ENCODE measurements around the gene FAM131B.

Gene FAM131B

GRCh38 chr7:143383642-143383957 is 21.1 kb upstream of the FAM131B start:
- DNase-seq (ENCODE audit: low read depth, low spot score): no peak

GRCh38 chr7:143382791-143383641 is 20.5 kb upstream of the FAM131B start:
- no peak for DNase-seq (ENCODE audit: low read depth, low spot score)

- no peak for DNase-seq (ENCODE audit: low read depth, low spot score)
These were observed 19.7 kb upstream of the FAM131B start for GRCh38 chr7:143382126-143382790.

- no peak for DNase-seq (ENCODE audit: low read depth, low spot score)
These were observed 19.1 kb upstream of the FAM131B start for GRCh38 chr7:143381427-143382125.

GRCh38 chr7:143380646-143381426 is 18.3 kb upstream of the FAM131B start, which contains the start of gene ZYX:
Gene ZYX (plus strand): TSS chr7:143381345. CDS start chr7:143381572, 227 bp downstream.
- DNase-seq (ENCODE audit: low read depth, low spot score): peak; percentile 89

- peak; percentile 77 for DNase-seq (ENCODE audit: low read depth, low spot score)
These were observed 17.7 kb upstream of the FAM131B start for GRCh38 chr7:143380260-143380645.

GRCh38 chr7:143379611-143380259 is 17.2 kb upstream of the FAM131B start:
- DNase-seq (ENCODE audit: low read depth, low spot score): no peak

GRCh38 chr7:143376396-143376795 is 13.9 kb upstream of the FAM131B start:
- no peak for DNase-seq (ENCODE audit: low read depth, low spot score)

- DNase-seq (ENCODE audit: low read depth, low spot score): no peak
These were observed 13.0 kb upstream of the FAM131B start for GRCh38 chr7:143375298-143376034.

GRCh38 chr7:143374561-143374960 is 12.0 kb upstream of the FAM131B start:
- DNase-seq (ENCODE audit: low read depth, low spot score): no peak

GRCh38 chr7:143373255-143373794 is 10.8 kb upstream of the FAM131B start:
- no peak for DNase-seq (ENCODE audit: low read depth, low spot score)

GRCh38 chr7:143372070-143372469 is 9.6 kb upstream of the FAM131B start:
- no peak for DNase-seq (ENCODE audit: low read depth, low spot score)

GRCh38 chr7:143369678-143370651 is 7.5 kb upstream of the FAM131B start:
- no peak for DNase-seq (ENCODE audit: low read depth, low spot score)

GRCh38 chr7:143368387-143368786 is 5.9 kb upstream of the FAM131B start:
- DNase-seq (ENCODE audit: low read depth, low spot score): no peak

- no peak for DNase-seq (ENCODE audit: low read depth, low spot score)
These were observed 5.5 kb upstream of the FAM131B start for GRCh38 chr7:143367972-143368371.

GRCh38 chr7:143363016-143363937 is 764 bp upstream of the FAM131B start:
- no peak for DNase-seq (ENCODE audit: low read depth, low spot score)

- DNase-seq (ENCODE audit: low read depth, low spot score): no peak
These were observed 872 bp downstream of the FAM131B start for GRCh38 chr7:143361552-143362130.

Measured in smooth muscle cell of the brain vasculature (primary cell).